GM21619 (cell line): ENCODE data around the gene FXYD4.
"Not testable (repeated sequence)": the region's sequence is repeated elsewhere in the genome, so short reads cannot be mapped to it uniquely, and the experiment has no call there.

Experiments used
- ATAC-seq: cut with Tn5 transposase; IDR thresholded peaks from one replicate; pipeline ENCODE4 v1.9.1; 2021; ENCODE audit not compliant: unreplicated experiment

Gene FXYD4

GRCh38 chr10:43415544-43415943 lies 44.1 kb downstream of the FXYD4 start:
- ATAC-seq, result no peak

- no peak for ATAC-seq
Observed at GRCh38 chr10:43417950-43418768, 46.7 kb downstream of the FXYD4 start.

- no peak for ATAC-seq
Observed at GRCh38 chr10:43419997-43420368, 48.5 kb downstream of the FXYD4 start.

- peak; percentile 85 for ATAC-seq
Observed at GRCh38 chr10:43420369-43421200, 49.1 kb downstream of the FXYD4 start.

- no peak for ATAC-seq
Observed at GRCh38 chr10:43421201-43421507, 49.7 kb downstream of the FXYD4 start.

GRCh38 chr10:43421519-43421918 lies 50.1 kb downstream of the FXYD4 start:
- ATAC-seq, result no peak

- ATAC-seq, result not testable (repeated sequence)
Observed at GRCh38 chr10:43421944-43422343, 50.5 kb downstream of the FXYD4 start.

- ATAC-seq, result no peak
Observed at GRCh38 chr10:43424416-43424815, 53.0 kb downstream of the FXYD4 start.
